ENCODE measurements around the gene TRIP13. TPM values are rescaled to one million over a fixed set of nuclear protein-coding genes. Genes with fewer than 3 reads are reported as not detected.

Gene TRIP13
- total and polyA plus RNA-seq, 2 experiments from 2014 or later = 42.5 to 44.8 TPM

DNA sequence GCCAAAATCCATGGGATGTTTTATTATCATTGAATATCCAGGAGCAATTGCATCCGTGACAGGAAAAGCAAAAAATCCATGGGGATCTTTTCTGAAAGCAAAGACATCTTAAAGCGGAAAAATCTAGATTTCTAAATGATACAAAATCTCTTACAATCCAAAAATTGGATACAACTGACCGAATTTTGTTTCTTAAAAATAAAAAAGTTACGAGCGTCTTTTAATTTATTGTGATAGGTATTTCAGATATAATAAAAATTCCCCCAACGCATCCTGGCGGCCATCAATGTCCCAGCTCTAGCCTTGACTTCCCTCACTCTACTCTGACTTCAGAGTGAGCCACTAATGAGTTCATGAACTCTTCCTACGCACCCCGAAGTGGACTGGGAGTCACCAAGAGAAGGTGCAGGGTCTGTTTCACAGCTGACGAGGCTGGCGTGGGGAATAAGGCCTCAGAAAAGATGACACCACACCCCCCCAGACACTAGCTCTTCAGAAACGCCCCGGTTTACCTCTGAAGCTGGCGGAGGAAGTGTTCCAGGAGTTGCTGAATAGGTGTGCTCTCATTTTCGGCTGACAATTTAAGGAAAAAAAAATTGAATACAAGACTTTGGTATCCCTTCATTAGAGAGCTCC lies 3.5 kb upstream of the TRIP13 start (continued):
- TF ChIP-seq, protein P1, sequence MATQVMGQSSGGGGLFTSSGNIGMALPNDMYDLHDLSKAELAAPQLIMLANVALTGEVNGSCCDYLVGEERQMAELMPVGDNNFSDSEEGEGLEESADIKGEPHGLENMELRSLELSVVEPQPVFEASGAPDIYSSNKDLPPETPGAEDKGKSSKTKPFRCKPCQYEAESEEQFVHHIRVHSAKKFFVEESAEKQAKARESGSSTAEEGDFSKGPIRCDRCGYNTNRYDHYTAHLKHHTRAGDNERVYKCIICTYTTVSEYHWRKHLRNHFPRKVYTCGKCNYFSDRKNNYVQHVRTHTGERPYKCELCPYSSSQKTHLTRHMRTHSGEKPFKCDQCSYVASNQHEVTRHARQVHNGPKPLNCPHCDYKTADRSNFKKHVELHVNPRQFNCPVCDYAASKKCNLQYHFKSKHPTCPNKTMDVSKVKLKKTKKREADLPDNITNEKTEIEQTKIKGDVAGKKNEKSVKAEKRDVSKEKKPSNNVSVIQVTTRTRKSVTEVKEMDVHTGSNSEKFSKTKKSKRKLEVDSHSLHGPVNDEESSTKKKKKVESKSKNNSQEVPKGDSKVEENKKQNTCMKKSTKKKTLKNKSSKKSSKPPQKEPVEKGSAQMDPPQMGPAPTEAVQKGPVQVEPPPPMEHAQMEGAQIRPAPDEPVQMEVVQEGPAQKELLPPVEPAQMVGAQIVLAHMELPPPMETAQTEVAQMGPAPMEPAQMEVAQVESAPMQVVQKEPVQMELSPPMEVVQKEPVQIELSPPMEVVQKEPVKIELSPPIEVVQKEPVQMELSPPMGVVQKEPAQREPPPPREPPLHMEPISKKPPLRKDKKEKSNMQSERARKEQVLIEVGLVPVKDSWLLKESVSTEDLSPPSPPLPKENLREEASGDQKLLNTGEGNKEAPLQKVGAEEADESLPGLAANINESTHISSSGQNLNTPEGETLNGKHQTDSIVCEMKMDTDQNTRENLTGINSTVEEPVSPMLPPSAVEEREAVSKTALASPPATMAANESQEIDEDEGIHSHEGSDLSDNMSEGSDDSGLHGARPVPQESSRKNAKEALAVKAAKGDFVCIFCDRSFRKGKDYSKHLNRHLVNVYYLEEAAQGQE (IDR thresholded peaks at IDR 0.05; ENCODE audit: unreplicated experiment) = no peak
- TF ChIP-seq ZNF331 (CRISPR knock-in tag; IDR thresholded peaks at IDR 0.05; ENCODE audit: low read depth) (no peak), CREB1 (CRISPR knock-in tag; IDR thresholded peaks at IDR 0.05; ENCODE audit: low read depth) (no peak), STAT1 (IDR thresholded peaks at IDR 0.05; ENCODE audit: unreplicated experiment) (no peak), ZNF114 (CRISPR knock-in tag; IDR thresholded peaks at IDR 0.05) (no peak), POLR2AphosphoS5 (IDR thresholded peaks at IDR 0.05; ENCODE audit: low read depth) (no peak), EZH2phosphoT487 (IDR thresholded peaks at IDR 0.05; ENCODE audit: unreplicated experiment) (no peak), EZH2 (IDR thresholded peaks at IDR 0.05; ENCODE audit: low read depth, unreplicated experiment) (no peak), JUNB (IDR thresholded peaks at IDR 0.05; ENCODE audit: unreplicated experiment) (no peak), NANOG (IDR thresholded peaks at IDR 0.05; ENCODE audit: borderline replicate concordance) (no peak)
- TF ChIP-seq, protein P2, sequence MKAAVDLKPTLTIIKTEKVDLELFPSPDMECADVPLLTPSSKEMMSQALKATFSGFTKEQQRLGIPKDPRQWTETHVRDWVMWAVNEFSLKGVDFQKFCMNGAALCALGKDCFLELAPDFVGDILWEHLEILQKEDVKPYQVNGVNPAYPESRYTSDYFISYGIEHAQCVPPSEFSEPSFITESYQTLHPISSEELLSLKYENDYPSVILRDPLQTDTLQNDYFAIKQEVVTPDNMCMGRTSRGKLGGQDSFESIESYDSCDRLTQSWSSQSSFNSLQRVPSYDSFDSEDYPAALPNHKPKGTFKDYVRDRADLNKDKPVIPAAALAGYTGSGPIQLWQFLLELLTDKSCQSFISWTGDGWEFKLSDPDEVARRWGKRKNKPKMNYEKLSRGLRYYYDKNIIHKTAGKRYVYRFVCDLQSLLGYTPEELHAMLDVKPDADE (IDR thresholded peaks at IDR 0.05) = no peak

GRCh38 chr5:891117-891836 lies 1.4 kb upstream of the TRIP13 start:
- Histone ChIP-seq H3K4me1 (ENCODE audit: insufficient read depth) (peaks cover 14% of the 10 kb centered on the region; the same call in 1 of the 2 replicates), H3K4me2 (peak overlapping the region; percentile 95), H3F3A (replicated peaks; ENCODE audit: low read depth) (0 out of 2 replicates have a peak, but pooled peaks cover 6% of the 10 kb centered on the region), H3K79me2 (replicated peaks; ENCODE audit: insufficient read depth) (peaks cover 87% of the 10 kb centered on the region), H3K27ac (ENCODE audit: low read depth) (no peak overlapping the region), H3K27me3 (ENCODE audit: insufficient read depth) (no peaks in the 10 kb centered on the region), H3K9me2 (ENCODE audit: insufficient read depth) (no peaks in the 10 kb centered on the region), H4K20me1 (replicated peaks; ENCODE audit: insufficient read depth) (peaks cover 37% of the 10 kb centered on the region), H3K4me3 (peak overlapping the region; percentile 92), H2AFZ (no peak overlapping the region), H3K36me3 (ENCODE audit: insufficient read depth) (peaks cover 62% of the 10 kb centered on the region)
- H3K4me3 Mint-ChIP-seq = peak overlapping the region; percentile 90
- peaks cover 17% of the 10 kb centered on the region for H3K4me1 Mint-ChIP-seq
- peaks cover 8% of the 10 kb centered on the region for H3K27me3 Mint-ChIP-seq (ENCODE audit: insufficient read depth, low read depth, poor library complexity)
- DNase-seq (ENCODE audit: low spot score) (peak; percentile 18), ATAC-seq (peak; percentile 48)
- H3K36me3 Mint-ChIP-seq (ENCODE audit: low read depth) = peaks cover 85% of the 10 kb centered on the region
- peak overlapping the region; percentile 86 for H3K27ac Mint-ChIP-seq
- H3K9me3 Mint-ChIP-seq = no peaks in the 10 kb centered on the region
- TF ChIP-seq ZNF114 (CRISPR knock-in tag; IDR thresholded peaks at IDR 0.05) (no peak), CREB1 (CRISPR knock-in tag; IDR thresholded peaks at IDR 0.05; ENCODE audit: low read depth) (no peak), EZH2 (IDR thresholded peaks at IDR 0.05; ENCODE audit: low read depth, unreplicated experiment) (no peak)
- TF ChIP-seq, protein P1 (IDR thresholded peaks at IDR 0.05; ENCODE audit: unreplicated experiment) = no peak
